ENCODE measurements around the gene OLIG1.
A peak's percentile ranks its signal among the peaks of the same experiment; 100 is the strongest.

OLIG1 gene

GRCh38 chr21:33067457-33067856, 2.5 kb upstream of the OLIG1 start:
- peaks cover 14% of the 10 kb centered on the region for H3K4me1 Mint-ChIP-seq
- H3K27me3 Mint-ChIP-seq, result peaks cover 49% of the 10 kb centered on the region
- no peak overlapping the region for H3K4me3 Mint-ChIP-seq
- peaks cover 2% of the 10 kb centered on the region for H3K36me3 Mint-ChIP-seq
- no peaks in the 10 kb centered on the region for H3K9me3 Mint-ChIP-seq
- no peak overlapping the region for H3K27ac Mint-ChIP-seq

- Mint-ChIP-seq H3K4me1 (peaks cover 14% of the 10 kb centered on the region), H3K9me3 (no peaks in the 10 kb centered on the region), H3K27ac (no peak overlapping the region), H3K27me3 (peaks cover 53% of the 10 kb centered on the region), H3K4me3 (peak overlapping the region; percentile 30), H3K36me3 (peaks cover 2% of the 10 kb centered on the region)
Observed at GRCh38 chr21:33069243-33069642, 698 bp upstream of the OLIG1 start.

- Mint-ChIP-seq H3K4me1 (peaks cover 14% of the 10 kb centered on the region), H3K9me3 (no peaks in the 10 kb centered on the region), H3K27me3 (peaks cover 52% of the 10 kb centered on the region), H3K4me3 (peak overlapping the region; percentile 23), H3K27ac (no peak overlapping the region), H3K36me3 (peaks cover 2% of the 10 kb centered on the region)
Observed at GRCh38 chr21:33069645-33069993, 322 bp upstream of the OLIG1 start.

- Mint-ChIP-seq H3K27ac (no peak overlapping the region), H3K27me3 (peaks cover 47% of the 10 kb centered on the region), H3K36me3 (peaks cover 2% of the 10 kb centered on the region), H3K4me3 (no peak overlapping the region), H3K9me3 (no peaks in the 10 kb centered on the region), H3K4me1 (peaks cover 14% of the 10 kb centered on the region)
Observed at GRCh38 chr21:33070744-33070997, 730 bp downstream of the OLIG1 start.

GRCh38 chr21:33070998-33071769, 1.2 kb downstream of the OLIG1 start:
- peaks cover 47% of the 10 kb centered on the region for H3K27me3 Mint-ChIP-seq
- no peaks in the 10 kb centered on the region for H3K9me3 Mint-ChIP-seq
- H3K4me3 Mint-ChIP-seq, result peak overlapping the region; percentile 78
- peaks cover 14% of the 10 kb centered on the region for H3K4me1 Mint-ChIP-seq
- H3K27ac Mint-ChIP-seq, result no peak overlapping the region
- H3K36me3 Mint-ChIP-seq, result peaks cover 2% of the 10 kb centered on the region

GRCh38 chr21:33071770-33072306, 1.9 kb downstream of the OLIG1 start:
- peaks cover 40% of the 10 kb centered on the region for H3K27me3 Mint-ChIP-seq
- H3K9me3 Mint-ChIP-seq, result no peaks in the 10 kb centered on the region
- peaks cover 2% of the 10 kb centered on the region for H3K36me3 Mint-ChIP-seq
- peak overlapping the region; percentile 78 for H3K4me3 Mint-ChIP-seq
- peaks cover 14% of the 10 kb centered on the region for H3K4me1 Mint-ChIP-seq
- no peak overlapping the region for H3K27ac Mint-ChIP-seq

GRCh38 chr21:33073636-33074035, 3.7 kb downstream of the OLIG1 start:
- Mint-ChIP-seq H3K4me3 (no peak overlapping the region), H3K27ac (no peak overlapping the region), H3K9me3 (no peaks in the 10 kb centered on the region), H3K4me1 (peaks cover 14% of the 10 kb centered on the region), H3K27me3 (peaks cover 36% of the 10 kb centered on the region), H3K36me3 (no peaks in the 10 kb centered on the region)

GRCh38 chr21:33075128-33075527, 5.2 kb downstream of the OLIG1 start:
- Mint-ChIP-seq H3K9me3 (no peaks in the 10 kb centered on the region), H3K4me3 (no peak overlapping the region), H3K27ac (no peak overlapping the region), H3K4me1 (peaks cover 14% of the 10 kb centered on the region), H3K36me3 (no peaks in the 10 kb centered on the region), H3K27me3 (peaks cover 27% of the 10 kb centered on the region)

- no peak overlapping the region for H3K4me3 Mint-ChIP-seq
- H3K9me3 Mint-ChIP-seq, result no peaks in the 10 kb centered on the region
- peaks cover 14% of the 10 kb centered on the region for H3K4me1 Mint-ChIP-seq
- no peaks in the 10 kb centered on the region for H3K36me3 Mint-ChIP-seq
- H3K27ac Mint-ChIP-seq, result no peak overlapping the region
- H3K27me3 Mint-ChIP-seq, result peaks cover 27% of the 10 kb centered on the region
Observed at GRCh38 chr21:33075596-33076195, 5.8 kb downstream of the OLIG1 start.

- Mint-ChIP-seq H3K27me3 (peaks cover 23% of the 10 kb centered on the region), H3K4me3 (no peak overlapping the region), H3K9me3 (no peaks in the 10 kb centered on the region), H3K4me1 (peaks cover 6% of the 10 kb centered on the region), H3K36me3 (no peaks in the 10 kb centered on the region), H3K27ac (no peak overlapping the region)
Observed at GRCh38 chr21:33076600-33077329, 6.8 kb downstream of the OLIG1 start.

GRCh38 chr21:33078907-33079582, 9.1 kb downstream of the OLIG1 start:
- no peaks in the 10 kb centered on the region for H3K9me3 Mint-ChIP-seq
- no peaks in the 10 kb centered on the region for H3K36me3 Mint-ChIP-seq
- no peak overlapping the region for H3K4me3 Mint-ChIP-seq
- H3K4me1 Mint-ChIP-seq, result no peaks in the 10 kb centered on the region
- H3K27ac Mint-ChIP-seq, result no peak overlapping the region
- peaks cover 7% of the 10 kb centered on the region for H3K27me3 Mint-ChIP-seq

GRCh38 chr21:33080376-33080775, 10.4 kb downstream of the OLIG1 start:
- H3K36me3 Mint-ChIP-seq, result no peaks in the 10 kb centered on the region
- no peaks in the 10 kb centered on the region for H3K9me3 Mint-ChIP-seq
- H3K27me3 Mint-ChIP-seq, result peaks cover 4% of the 10 kb centered on the region
- no peak overlapping the region for H3K27ac Mint-ChIP-seq
- H3K4me1 Mint-ChIP-seq, result no peaks in the 10 kb centered on the region
- H3K4me3 Mint-ChIP-seq, result no peak overlapping the region

GRCh38 chr21:33080776-33081175, 10.8 kb downstream of the OLIG1 start:
- Mint-ChIP-seq H3K27ac (no peak overlapping the region), H3K36me3 (no peaks in the 10 kb centered on the region), H3K27me3 (peaks cover 4% of the 10 kb centered on the region), H3K9me3 (no peaks in the 10 kb centered on the region), H3K4me3 (no peak overlapping the region), H3K4me1 (no peaks in the 10 kb centered on the region)

GRCh38 chr21:33088384-33088783, 18.4 kb downstream of the OLIG1 start:
- H3K27ac Mint-ChIP-seq, result no peak overlapping the region
- no peaks in the 10 kb centered on the region for H3K4me1 Mint-ChIP-seq
- no peaks in the 10 kb centered on the region for H3K36me3 Mint-ChIP-seq
- no peak overlapping the region for H3K4me3 Mint-ChIP-seq
- no peaks in the 10 kb centered on the region for H3K27me3 Mint-ChIP-seq
- no peaks in the 10 kb centered on the region for H3K9me3 Mint-ChIP-seq

- H3K27ac Mint-ChIP-seq, result no peak overlapping the region
- no peaks in the 10 kb centered on the region for H3K9me3 Mint-ChIP-seq
- H3K36me3 Mint-ChIP-seq, result no peaks in the 10 kb centered on the region
- H3K4me1 Mint-ChIP-seq, result no peaks in the 10 kb centered on the region
- no peak overlapping the region for H3K4me3 Mint-ChIP-seq
- no peaks in the 10 kb centered on the region for H3K27me3 Mint-ChIP-seq
Observed at GRCh38 chr21:33089395-33090119, 19.6 kb downstream of the OLIG1 start.

Measured in activated naive CD4-positive, alpha-beta T cell treated with anti-CD3 and anti-CD28 coated beads, Interleukin-2, amount 50 U/mL, for 24 hours (primary cell).